Liver (tissue), 9 donors: ENCODE measurements around the gene C1GALT1. TPM values are rescaled to one million over a fixed set of nuclear protein-coding genes. Genes with fewer than 3 reads are reported as not detected.
"Not testable (repeated sequence)": the region's sequence is repeated elsewhere in the genome, so short reads cannot be mapped to it uniquely, and the experiment has no call there.

ENCODE experiments used
- DNase-seq: peaks from one replicate; pipeline ENCODE4 v3.0.0-alpha.2; 2017; ENCODE audit warnings: low spot score
- H3K27ac ChIP-seq, 2 donors: one replicate each; pipeline ENCODE4 v1.7.0; 2013; ENCODE audit warnings: inconsistent platforms in 2 of 2, low read length in 2 of 2, control low read depth in 1 of 2, low read depth in 1 of 2, mild to moderate bottlenecking in 1 of 2
- H3K27me3 ChIP-seq, 4 donors: one replicate each; pipeline versions ENCODE4 v1.6.1 to v1.7.0; 2013; ENCODE audit warnings: low read length in 3 of 4, inconsistent platforms in 1 of 4, mild to moderate bottlenecking in 1 of 4, moderate library complexity in 1 of 4; ENCODE audit not compliant: control insufficient read depth in 4 of 4, insufficient read depth in 4 of 4
- H3K36me3 ChIP-seq, 4 donors: one replicate each; pipeline versions ENCODE4 v1.6.1 to v1.7.0; 2013; ENCODE audit warnings: low read length in 3 of 4, mild to moderate bottlenecking in 3 of 4, low read depth in 1 of 4, moderate library complexity in 1 of 4; ENCODE audit not compliant: control insufficient read depth in 4 of 4, insufficient read depth in 3 of 4
- H3K4me1 ChIP-seq, 4 donors: one replicate each; pipeline versions ENCODE4 v1.6.1 to v1.7.0; 2013; ENCODE audit warnings: low read length in 3 of 4, mild to moderate bottlenecking in 3 of 4, moderate library complexity in 1 of 4; ENCODE audit not compliant: control insufficient read depth in 4 of 4, insufficient read depth in 4 of 4
- H3K4me3 ChIP-seq, 3 donors: one replicate each; pipeline versions ENCODE4 v1.6.1 to v1.7.0; 2013; ENCODE audit warnings: low read length in 3 of 3, control low read depth in 1 of 3, low read depth in 1 of 3, mild to moderate bottlenecking in 1 of 3
- H3K9ac ChIP-seq, 2 donors: one replicate each; pipeline ENCODE4 v1.7.0; 2013; ENCODE audit warnings: low read length in 2 of 2, mild to moderate bottlenecking in 2 of 2, moderate library complexity in 2 of 2, control low read depth in 1 of 2, low read depth in 1 of 2
- H3K9me3 ChIP-seq, 4 donors: one replicate each; pipeline versions ENCODE4 v1.6.1 to v1.7.0; 2013; ENCODE audit warnings: low read length in 3 of 4; ENCODE audit not compliant: control insufficient read depth in 4 of 4
- CTCF ChIP-seq: fragments of 150-350 bp; IDR thresholded peaks from 2 replicates; pipeline ENCODE4 v1.5.1; 2017; ENCODE audit warnings: improper control_type of control experiment, low read depth, low read length; ENCODE audit not compliant: missing input control
- EGR1 ChIP-seq, 2 donors: IDR thresholded peaks; 2 replicates each; pipeline ENCODE4 v1.6.1; 2016 to 2018; ENCODE audit warnings: antibody characterized with exemption in 2 of 2, low read depth in 2 of 2
- FOXA1 ChIP-seq: IDR thresholded peaks from 2 replicates; pipeline ENCODE4 v1.6.1; 2016; ENCODE audit warnings: antibody characterized with exemption
- HNF4G ChIP-seq: IDR thresholded peaks from 2 replicates; pipeline ENCODE4 v1.6.1; 2016; ENCODE audit warnings: antibody characterized with exemption
- NR2F2 ChIP-seq: IDR thresholded peaks from 2 replicates; pipeline ENCODE4 v1.6.1; 2016; ENCODE audit warnings: antibody characterized with exemption
- RAD21 ChIP-seq, 2 donors: IDR thresholded peaks; 2 replicates each; pipeline ENCODE4 v1.6.1; 2016; ENCODE audit warnings: antibody characterized with exemption in 2 of 2, mild to moderate bottlenecking in 2 of 2
- REST ChIP-seq: IDR thresholded peaks from 2 replicates; pipeline ENCODE4 v1.6.1; 2016; ENCODE audit warnings: antibody characterized with exemption, mild to moderate bottlenecking
- YY1 ChIP-seq: IDR thresholded peaks from 2 replicates; pipeline ENCODE4 v1.6.1; 2016; ENCODE audit warnings: antibody characterized with exemption, mild to moderate bottlenecking
- ZBTB33 ChIP-seq: IDR thresholded peaks from 2 replicates; pipeline ENCODE4 v1.6.1; 2016; ENCODE audit warnings: antibody characterized with exemption
- WGBS: extraction: QIAGEN DNeasy Blood & Tissue Kit; methylation state at CpG from one replicate; pipeline ENCODE4 v1.1.7; 2013; 5-methylcytosine and 5-hydroxymethylcytosine counted together
- polyA plus RNA-seq, 2 donors: library from polyadenylated mRNA; stranded (reverse) in 1 of 2; unstranded in 1 of 2; fragments of 200-250 nt in 1 of 2; fragments of >200 nt in 1 of 2; fragmentation: Nextera tagmentation in 1 of 2; extraction: Ambion mirVana in 1 of 2; gene quantifications; one replicate each; pipeline versions ENCODE4 v1.2.1 to v1.2.3, GENCODE V29; 2013 to 2015
- total RNA-seq, 2 donors: library from RNA; depleted of rRNA; stranded (reverse); fragments of >200 nt; gene quantifications; one replicate each; pipeline ENCODE4 v1.2.3, GENCODE V29; 2014
- donor health status: healthy.
- donor health status: healthy.
- donor health status: healthy.
- donor health status: healthy.
- donor health status: healthy.

Gene C1GALT1
- total and polyA plus RNA-seq, 4 donors = 5.6 to 28.6 (median 12.5) TPM

GRCh38 chr7:7138897-7139296, 43.4 kb upstream of the C1GALT1 start:
- H3K27ac ChIP-seq = no peak overlapping the region

GRCh38 chr7:7143404-7143803, 38.9 kb upstream of the C1GALT1 start:
- not testable (repeated sequence) for H3K9ac ChIP-seq, H3K4me3 ChIP-seq, H3K27ac ChIP-seq, H3K4me1 ChIP-seq, H3K36me3 ChIP-seq, H3K27me3 ChIP-seq, DNase-seq, H3K9me3 ChIP-seq
- 82% methylated on average over 1 of the region's 1 CpG for WGBS

More at GRCh38 chr7:7138897-7139296, 43.4 kb upstream of the C1GALT1 start:
- no peak for DNase-seq
- H3K9ac ChIP-seq = no peak overlapping the region
- H3K27me3 ChIP-seq = no peaks in the 10 kb centered on the region
- WGBS = 91% methylated on average over 8 of the region's 8 CpGs
- no peaks in the 10 kb centered on the region for H3K36me3 ChIP-seq
- no peak overlapping the region for H3K4me3 ChIP-seq
- TF ChIP-seq NR2F2 (no peak), HNF4G (no peak), REST (no peak), FOXA1 (no peak), RAD21 (IDR thresholded peaks at IDR 0.05) (no peak), ZBTB33 (no peak), EGR1 (IDR thresholded peaks at IDR 0.05; ENCODE audit: low read depth in 2 of 2) (no peak), YY1 (no peak), CTCF (no peak)
- peaks cover 0 to 3% (median 0%) of the 10 kb centered on the region in 4 donors for H3K9me3 ChIP-seq
- H3K4me1 ChIP-seq = peaks cover 0 to 15% (median 13%) of the 10 kb centered on the region in 4 donors

GRCh38 chr7:7145151-7145550, 37.2 kb upstream of the C1GALT1 start:
- not testable (repeated sequence) for H3K27me3 ChIP-seq, H3K27ac ChIP-seq, H3K9me3 ChIP-seq, H3K4me3 ChIP-seq, H3K4me1 ChIP-seq, DNase-seq, H3K9ac ChIP-seq, H3K36me3 ChIP-seq
- WGBS = 81% methylated on average over 4 of the region's 4 CpGs
